ENCODE measurements around the gene HKDC1.

DNA sequence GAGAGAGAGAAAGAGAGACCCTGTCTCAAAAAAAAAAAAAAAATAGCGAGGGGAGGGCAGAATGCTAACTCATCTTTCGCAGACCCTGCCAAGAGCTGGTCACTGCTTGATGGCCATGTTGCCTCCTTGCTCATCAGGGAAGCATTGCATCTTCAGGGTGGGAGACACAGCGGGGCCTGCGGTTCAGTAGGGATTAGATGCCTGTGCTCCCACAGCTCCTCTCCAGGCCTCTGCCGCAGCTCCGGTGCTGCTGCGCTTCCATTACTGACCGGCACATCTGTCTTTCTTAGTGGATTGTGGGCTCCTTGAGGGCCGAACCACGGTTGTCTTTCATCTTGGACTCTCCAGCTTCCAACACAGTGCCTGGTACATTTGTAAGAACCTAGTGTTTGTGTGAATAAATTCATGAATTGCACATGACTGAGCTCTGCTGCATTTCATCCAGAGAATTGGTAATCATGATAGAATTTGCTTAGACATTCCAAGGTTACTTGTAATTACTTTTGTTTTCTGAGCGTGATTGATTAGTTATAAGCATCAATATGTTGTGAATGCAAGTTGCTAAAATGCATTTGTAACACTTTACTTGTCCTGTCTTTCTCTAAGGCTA is 75.0 kb downstream of the HKDC1 start:
- TF ChIP-seq CTCF (IDR thresholded peaks at IDR 0.05; ENCODE audit: low read depth, low read length, missing input control), result no peak
- no peak for TF ChIP-seq YY1 (IDR thresholded peaks at IDR 0.05)
- no peak for TF ChIP-seq TAF1 (conservative IDR thresholded peaks at IDR 0.05)
- no peak for TF ChIP-seq HNF4A (conservative IDR thresholded peaks at IDR 0.05)
- no peak for TF ChIP-seq GABPA (IDR thresholded peaks at IDR 0.05 in 1 of 2, conservative IDR thresholded peaks at IDR 0.05 in 1 of 2)
